CD14-positive monocyte (primary cell): ENCODE measurements around the gene PNMA1. TPM values are rescaled to one million over a fixed set of nuclear protein-coding genes. Genes with fewer than 3 reads are reported as not detected.

Experiments used
- DNase-seq, 3 donors: peaks; one replicate each; pipeline ENCODE4 v3.0.0-alpha.2; 2011 to 2022
- H2AFZ ChIP-seq: 2 replicates; pipeline ENCODE4 v1.6.0; 2012; ENCODE audit warnings: mild to moderate bottlenecking, low read depth, low read length, inconsistent platforms; ENCODE audit not compliant: insufficient read depth, poor library complexity, severe bottlenecking
- H3K27ac ChIP-seq, 2 donors: 1 replicate in 1 of 2; 2 replicates in 1 of 2; pipeline ENCODE4 v1.5.1; 2012 to 2013; ENCODE audit warnings: low read length in 2 of 2, control low read depth in 1 of 2, inconsistent platforms in 1 of 2, low read depth in 1 of 2, mild to moderate bottlenecking in 1 of 2
- H3K27me3 ChIP-seq, 2 donors: one replicate each; pipeline versions ENCODE4 v1.6.0 to v1.6.1; 2011 to 2013; ENCODE audit warnings: low read length in 2 of 2; ENCODE audit not compliant: control insufficient read depth in 2 of 2, insufficient read depth in 2 of 2
- H3K36me3 ChIP-seq, 2 donors: replicated peaks in 1 of 2; 1 replicate in 1 of 2; 2 replicates in 1 of 2; pipeline versions ENCODE4 v1.5.1 to v1.6.1; 2012 to 2013; ENCODE audit warnings: low read length in 2 of 2, control low read depth in 1 of 2, inconsistent platforms in 1 of 2, mild to moderate bottlenecking in 1 of 2; ENCODE audit not compliant: insufficient read depth in 2 of 2, control insufficient read depth in 1 of 2
- H3K4me1 ChIP-seq, 2 donors: 1 replicate in 1 of 2; 2 replicates in 1 of 2; pipeline versions ENCODE4 v1.5.1 to v1.6.1; 2012 to 2013; ENCODE audit warnings: low read length in 2 of 2, control low read depth in 1 of 2, inconsistent platforms in 1 of 2, mild to moderate bottlenecking in 1 of 2, moderate library complexity in 1 of 2; ENCODE audit not compliant: insufficient read depth in 2 of 2, control insufficient read depth in 1 of 2
- H3K4me2 ChIP-seq: replicated peaks from 2 replicates; pipeline ENCODE3; 2012; ENCODE audit warnings: low read length, moderate library complexity, mild to moderate bottlenecking; ENCODE audit not compliant: poor library complexity, severe bottlenecking; ENCODE audit errors: extremely low read depth
- H3K4me3 ChIP-seq, 3 experiments: fragments of 200-600 bp in 1 of 3; sonication (generic) in 1 of 3; replicated peaks in 1 of 3; 1 replicate in 2 of 3; 2 replicates in 1 of 3; pipeline ENCODE4 v1.5.1; 2011 to 2013; ENCODE audit warnings: low read length in 3 of 3, mild to moderate bottlenecking in 3 of 3, control low read depth in 2 of 3, low read depth in 2 of 3, inconsistent platforms in 1 of 3, moderate library complexity in 1 of 3
- H3K79me2 ChIP-seq: 2 replicates; pipeline ENCODE4 v1.6.0; 2012; ENCODE audit warnings: mild to moderate bottlenecking, control low read depth, inconsistent platforms, low read length, moderate library complexity; ENCODE audit not compliant: insufficient read depth
- H3K9ac ChIP-seq: 2 replicates; pipeline ENCODE4 v1.6.0; 2017; ENCODE audit warnings: low read length, mild to moderate bottlenecking; ENCODE audit not compliant: insufficient read depth, poor library complexity, severe bottlenecking
- H3K9me3 ChIP-seq, 2 donors: replicated peaks in 1 of 2; 1 replicate in 1 of 2; 2 replicates in 1 of 2; pipeline versions ENCODE4 v1.5.1 to v1.6.1; 2012 to 2013; ENCODE audit warnings: low read length in 2 of 2, control low read depth in 1 of 2; ENCODE audit not compliant: control insufficient read depth in 1 of 2, insufficient read depth in 1 of 2
- H4K20me1 ChIP-seq: 2 replicates; pipeline ENCODE4 v1.6.0; 2012; ENCODE audit warnings: mild to moderate bottlenecking, low read length, control low read depth, moderate library complexity; ENCODE audit not compliant: insufficient read depth
- H3K27ac Mint-ChIP-seq, 7 donors: one replicate each; pipeline ENCODE4 v1.8.0; 2020; ENCODE audit warnings: mild to moderate bottlenecking in 7 of 7, mixed read lengths in 7 of 7, moderate library complexity in 6 of 7, inconsistent platforms in 2 of 7
- H3K27me3 Mint-ChIP-seq, 3 donors: one replicate each; pipeline ENCODE4 v1.8.0; 2021 to 2022; ENCODE audit warnings: low read depth in 3 of 3, mild to moderate bottlenecking in 3 of 3, mixed read lengths in 3 of 3, moderate library complexity in 3 of 3, inconsistent platforms in 1 of 3
- H3K36me3 Mint-ChIP-seq, 2 donors: one replicate each; pipeline ENCODE4 v1.8.0; 2020; ENCODE audit warnings: mixed read lengths in 2 of 2, inconsistent platforms in 1 of 2, mild to moderate bottlenecking in 1 of 2
- H3K4me1 Mint-ChIP-seq: one replicate; pipeline ENCODE4 v1.8.0; 2020; ENCODE audit warnings: mild to moderate bottlenecking, mixed read lengths
- H3K4me3 Mint-ChIP-seq, 2 donors: one replicate each; pipeline ENCODE4 v1.8.0; 2020; ENCODE audit warnings: mild to moderate bottlenecking in 2 of 2, mixed read lengths in 2 of 2, moderate library complexity in 1 of 2
- H3K9me3 Mint-ChIP-seq, 7 donors: one replicate each; pipeline ENCODE4 v1.8.0; 2020 to 2022; ENCODE audit warnings: mixed read lengths in 7 of 7, mild to moderate bottlenecking in 6 of 7, moderate library complexity in 6 of 7, inconsistent platforms in 2 of 7
- CTCF ChIP-seq: fragments of 200-600 bp; IDR thresholded peaks from one replicate; pipeline ENCODE4 v1.8.0; 2022; ENCODE audit warnings: antibody characterized with exemption, mild to moderate bottlenecking
- WGBS: methylation state at CpG from one replicate; pipeline ENCODE4 v1.1.5; 2013; ENCODE audit warnings: missing lambda C conversion rate; ENCODE audit not compliant: insufficient coverage; 5-methylcytosine and 5-hydroxymethylcytosine counted together
- intact Hi-C, 2 donors: fragments of 100-400 bp; cut with micrococcal nuclease; formaldehyde crosslinking; loops; one replicate each; pipeline versions ENCODE4 v1.15.0 to v1.15.1; 2023
- polyA plus RNA-seq, 3 donors: library from polyadenylated mRNA; depleted of rRNA in 1 of 3; unstranded in 2 of 3; stranded (reverse) in 1 of 3; fragments of 300-500 nt in 2 of 3; fragments of >200 nt in 1 of 3; fragmentation: Illumina TruSeq in 2 of 3; gene quantifications; 1 replicate in 2 of 3; 2 replicates in 1 of 3; pipeline ENCODE4 v1.2.3, GENCODE V29; 2012 to 2021
- small RNA-seq: library from RNA; depleted of rRNA; stranded (forward); fragments of <200 nt; gene quantifications from one replicate; pipeline ENCODE3, GENCODE V24; 2012; ENCODE audit warnings: low read depth; ENCODE audit not compliant: insufficient read length

The PNMA1 gene
- polyA plus RNA-seq, 3 donors, result 2.4 to 6.4 (median 4.4) TPM

GRCh38 chr14:73661872-73662271 lies 52.3 kb downstream of the PNMA1 start:
- WGBS, result no CpG with 5 or more reads among the region's 2 CpGs
- Mint-ChIP-seq H3K9me3 (no peaks in the 10 kb centered on the region), H3K4me3 (no peak overlapping the region), H3K27me3 (no peaks in the 10 kb centered on the region), H3K36me3 (peaks cover 0 to 5% of the 10 kb centered on the region in 2 donors), H3K27ac (no peak overlapping the region), H3K4me1 (no peaks in the 10 kb centered on the region)
- no peaks in the 10 kb centered on the region for H3K9me3 ChIP-seq
- no peak for TF ChIP-seq CTCF
- no peak for DNase-seq
- intact Hi-C loops, result no loop called here
- no peaks in the 10 kb centered on the region for H3K4me1 ChIP-seq
- no peak overlapping the region for H3K4me3 ChIP-seq
- no peaks in the 10 kb centered on the region for H3K79me2 ChIP-seq
- no peak overlapping the region for H3K27ac ChIP-seq
- H3K27me3 ChIP-seq, result no peaks in the 10 kb centered on the region
- no peak overlapping the region for H3K4me2 ChIP-seq
- H2AFZ ChIP-seq, result no peak overlapping the region
- H4K20me1 ChIP-seq, result no peaks in the 10 kb centered on the region
- no peak overlapping the region for H3K9ac ChIP-seq
- H3K36me3 ChIP-seq, result no peaks in the 10 kb centered on the region

Small RNAs within 50 kb of the gene (small RNA-seq; reads per million reads assigned to genes)
- gene MIR4505, result not detected

Other genes starting within 250 kb of the PNMA1 start
- 1 to 10 TPM; 2.3 to 6.6 (median 5.4) TPM for gene RIOX1, start 223.5 kb downstream of the PNMA1 start, polyA plus RNA-seq
- 1 to 10 TPM in 1 of 3 donors, under 1 TPM in 2; 0.31 to 1.0 (median 0.51) TPM for gene ACOT1, start 177.2 kb downstream of the PNMA1 start, polyA plus RNA-seq
- not detected for gene HEATR4, start 155.4 kb downstream of the PNMA1 start, polyA plus RNA-seq
- gene ACOT2, start 145.2 kb downstream of the PNMA1 start, polyA plus RNA-seq, result 1 to 10 TPM; 2.6 to 6.0 (median 5.2) TPM
- gene ACOT4, start 122.5 kb downstream of the PNMA1 start, polyA plus RNA-seq, result under 1 TPM in 2 of 3 donors, not detected in 1; 0.04 to 0.12 TPM
- not detected for gene ACOT6, start 101.9 kb downstream of the PNMA1 start, polyA plus RNA-seq
- 1 to 10 TPM in 2 of 3 donors, under 1 TPM in 1; 0.68 to 3.4 (median 2.0) TPM for gene DNAL1, start 69.4 kb downstream of the PNMA1 start, polyA plus RNA-seq
- 1 to 10 TPM; 1.1 to 3.8 (median 1.1) TPM for gene PTGR2, start 137.4 kb upstream of the PNMA1 start, polyA plus RNA-seq
- gene ZNF410, start 172.5 kb upstream of the PNMA1 start, polyA plus RNA-seq, result 10 to 100 TPM; 20.4 to 53.3 (median 42.5) TPM
- gene FAM161B, start 235.7 kb upstream of the PNMA1 start, polyA plus RNA-seq, result 1 to 10 TPM in 2 of 3 donors, under 1 TPM in 1; 0.76 to 1.4 (median 1.4) TPM
- 10 to 100 TPM; 14.1 to 21.1 (median 14.6) TPM for gene COQ6, start 235.9 kb upstream of the PNMA1 start, polyA plus RNA-seq